SU-DHL-6 (cell line): ENCODE data around the gene HDAC7.

Source experiments
- H2AFZ ChIP-seq: fragments of 200-600 bp; sonication (generic); 2 replicates; pipeline ENCODE4 v1.6.1; 2014; ENCODE audit warnings: low read depth, mild to moderate bottlenecking, moderate library complexity, mixed read lengths, antibody characterized with exemption, low read length; ENCODE audit not compliant: severe bottlenecking
- H3F3A ChIP-seq: fragments of 200-600 bp; shearing (Covaris generic); 2 replicates; pipeline ENCODE4 v1.6.0; 2016; ENCODE audit warnings: antibody characterized with exemption, mild to moderate bottlenecking; ENCODE audit not compliant: insufficient read depth
- H3K27ac ChIP-seq: fragments of 200-600 bp; sonication (generic); 2 replicates; pipeline ENCODE4 v1.5.1; 2016; ENCODE audit warnings: low read depth, mild to moderate bottlenecking, low read length, moderate library complexity, mixed read lengths
- H3K27me3 ChIP-seq: fragments of 200-600 bp; sonication (generic), shearing (Covaris generic); 2 replicates; pipeline ENCODE4 v1.6.0; 2014; ENCODE audit warnings: mild to moderate bottlenecking, low read length
- H3K36me3 ChIP-seq: fragments of 200-600 bp; sonication (generic); 2 replicates; pipeline ENCODE4 v1.6.1; 2014; ENCODE audit warnings: mild to moderate bottlenecking, low read length, mixed read lengths
- H3K4me2 ChIP-seq: fragments of 300-600, 200-600 bp; shearing (Covaris generic), sonication (generic); 2 replicates; pipeline ENCODE4 v1.6.0; 2014; ENCODE audit warnings: low read length, low read depth, mild to moderate bottlenecking; ENCODE audit not compliant: poor library complexity, severe bottlenecking
- H3K4me3 ChIP-seq: fragments of 200-600 bp; sonication (generic); 2 replicates; pipeline ENCODE4 v1.5.1; 2014; ENCODE audit warnings: antibody characterized with exemption, low read length, mild to moderate bottlenecking, mixed read lengths; ENCODE audit not compliant: insufficient read depth, poor library complexity, severe bottlenecking
- H3K79me2 ChIP-seq: fragments of 200-600 bp; sonication (generic); 2 replicates; pipeline ENCODE4 v1.6.1; 2014; ENCODE audit warnings: mild to moderate bottlenecking, low read length, moderate library complexity; ENCODE audit not compliant: insufficient read depth
- H3K9ac ChIP-seq: fragments of 200-600 bp; sonication (generic); 2 replicates; pipeline ENCODE4 v1.7.0; 2014; ENCODE audit warnings: mild to moderate bottlenecking, low read length
- H3K9me2 ChIP-seq: fragments of 200-600 bp; sonication (generic); replicated peaks from 2 replicates; pipeline ENCODE4 v1.6.1; 2014; ENCODE audit warnings: low read length; ENCODE audit not compliant: insufficient read depth
- H3K9me3 ChIP-seq: fragments of 200-600 bp; sonication (generic); 2 replicates; pipeline ENCODE4 v1.6.1; 2014; ENCODE audit warnings: low read length, mixed read lengths; ENCODE audit not compliant: insufficient read depth
- H4K20me1 ChIP-seq: fragments of 200-600 bp; sonication (generic); 2 replicates; pipeline ENCODE4 v1.6.1; 2014; ENCODE audit warnings: low read depth, mild to moderate bottlenecking, antibody characterized with exemption, low read length, moderate library complexity, mixed read lengths
- CTCF ChIP-seq: fragments of 200-600 bp; sonication (generic); IDR thresholded peaks from one replicate; pipeline ENCODE4 v1.5.1; 2017; ENCODE audit warnings: antibody characterized with exemption, mild to moderate bottlenecking, low read length, moderate library complexity; ENCODE audit not compliant: insufficient read depth, poor library complexity, severe bottlenecking
- EZH2phosphoT487 ChIP-seq: fragments of 200-600 bp; sonication (generic), shearing (Covaris generic); conservative IDR thresholded peaks from 2 replicates; pipeline ENCODE4 v1.6.1; 2018; ENCODE audit warnings: mild to moderate bottlenecking, antibody characterized with exemption, low read length, moderate library complexity, mixed read lengths

The HDAC7 gene

GRCh38 chr12:47863467-47863866 is 43.8 kb upstream of the HDAC7 start:
- no peak overlapping the region for H3K4me3 ChIP-seq

GRCh38 chr12:47862881-47863280 is 43.2 kb upstream of the HDAC7 start:
- Histone ChIP-seq H3K27ac (no peak overlapping the region), H3K4me2 (no peak overlapping the region), H3K4me3 (no peak overlapping the region), H3K79me2 (no peaks in the 10 kb centered on the region), H3F3A (no peaks in the 10 kb centered on the region), H2AFZ (no peak overlapping the region), H4K20me1 (no peaks in the 10 kb centered on the region), H3K9me2 (no peaks in the 10 kb centered on the region), H3K9ac (no peak overlapping the region), H3K27me3 (no peaks in the 10 kb centered on the region), H3K36me3 (no peaks in the 10 kb centered on the region), H3K9me3 (no peaks in the 10 kb centered on the region)
- TF ChIP-seq EZH2phosphoT487 (no peak), CTCF (no peak)

More at GRCh38 chr12:47863467-47863866, 43.8 kb upstream of the HDAC7 start:
- H3K27ac ChIP-seq: no peak overlapping the region
- no peaks in the 10 kb centered on the region for H4K20me1 ChIP-seq
- no peaks in the 10 kb centered on the region for H3K36me3 ChIP-seq
- TF ChIP-seq CTCF (no peak), EZH2phosphoT487 (no peak)
- H3F3A ChIP-seq: no peaks in the 10 kb centered on the region
- H3K9me2 ChIP-seq: no peaks in the 10 kb centered on the region
- no peaks in the 10 kb centered on the region for H3K79me2 ChIP-seq
- no peaks in the 10 kb centered on the region for H3K9me3 ChIP-seq
- H3K27me3 ChIP-seq: no peaks in the 10 kb centered on the region
- no peak overlapping the region for H3K4me2 ChIP-seq
- H2AFZ ChIP-seq: no peak overlapping the region
- no peak overlapping the region for H3K9ac ChIP-seq

GRCh38 chr12:47862167-47862750 is 42.6 kb upstream of the HDAC7 start:
- H3K9me3 ChIP-seq: no peaks in the 10 kb centered on the region
- no peak overlapping the region for H3K4me3 ChIP-seq
- H4K20me1 ChIP-seq: no peaks in the 10 kb centered on the region
- H3K27ac ChIP-seq: no peak overlapping the region
- TF ChIP-seq EZH2phosphoT487 (no peak), CTCF (no peak)
- H3K36me3 ChIP-seq: no peaks in the 10 kb centered on the region
- H3K9me2 ChIP-seq: no peaks in the 10 kb centered on the region
- no peaks in the 10 kb centered on the region for H3K79me2 ChIP-seq
- H3K9ac ChIP-seq: no peak overlapping the region
- no peaks in the 10 kb centered on the region for H3K27me3 ChIP-seq
- H3K4me2 ChIP-seq: no peak overlapping the region
- no peaks in the 10 kb centered on the region for H3F3A ChIP-seq
- no peak overlapping the region for H2AFZ ChIP-seq

- no peak overlapping the region for H3K27ac ChIP-seq
These were observed 41.2 kb upstream of the HDAC7 start for GRCh38 chr12:47860873-47861272.

More at GRCh38 chr12:47860873-47861272, 41.2 kb upstream of the HDAC7 start:
- H3K9ac ChIP-seq: no peak overlapping the region
- H3F3A ChIP-seq: no peaks in the 10 kb centered on the region
- no peaks in the 10 kb centered on the region for H3K79me2 ChIP-seq
- no peaks in the 10 kb centered on the region for H3K36me3 ChIP-seq
- H3K27me3 ChIP-seq: no peaks in the 10 kb centered on the region
- H3K9me2 ChIP-seq: no peaks in the 10 kb centered on the region
- no peak overlapping the region for H3K4me3 ChIP-seq
- H3K4me2 ChIP-seq: no peak overlapping the region
- no peaks in the 10 kb centered on the region for H3K9me3 ChIP-seq
- no peaks in the 10 kb centered on the region for H4K20me1 ChIP-seq
- TF ChIP-seq EZH2phosphoT487: no peak
- TF ChIP-seq CTCF: no peak
- no peak overlapping the region for H2AFZ ChIP-seq
